GM21423 (cell line): Measurements from ENCODE around the gene NELFCD.
"Not testable (repeated sequence)": the region's sequence is repeated elsewhere in the genome, so short reads cannot be mapped to it uniquely, and the experiment has no call there.

ENCODE experiments used
- ATAC-seq: cut with Tn5 transposase; IDR thresholded peaks from one replicate; pipeline ENCODE4 v1.9.1; 2021; ENCODE audit warnings: mild to moderate bottlenecking, moderate library complexity; ENCODE audit not compliant: unreplicated experiment

The NELFCD gene

GRCh38 chr20:58971429-58971828, 9.6 kb upstream of the NELFCD start:
- no peak for ATAC-seq

- no peak for ATAC-seq
Measured at GRCh38 chr20:58973179-58973578, 7.9 kb upstream of the NELFCD start.

- ATAC-seq, result no peak
Measured at GRCh38 chr20:58973866-58974265, 7.2 kb upstream of the NELFCD start.

GRCh38 chr20:58975353-58975752, 5.7 kb upstream of the NELFCD start:
- ATAC-seq, result no peak

GRCh38 chr20:58976061-58976730, 4.9 kb upstream of the NELFCD start:
- ATAC-seq, result peak; percentile 35

GRCh38 chr20:58978351-58979190, 2.5 kb upstream of the NELFCD start:
- ATAC-seq, result no peak

GRCh38 chr20:58981628-58982364, 740 bp downstream of the NELFCD start:
- ATAC-seq, result peak; percentile 2

- ATAC-seq, result no peak
Measured at GRCh38 chr20:58982406-58983114, 1.5 kb downstream of the NELFCD start.

- not testable (repeated sequence) for ATAC-seq
Measured at GRCh38 chr20:58983115-58983468, 2.0 kb downstream of the NELFCD start.

- ATAC-seq, result no peak
Measured at GRCh38 chr20:58984691-58985090, 3.6 kb downstream of the NELFCD start.

GRCh38 chr20:58985656-58986055, 4.6 kb downstream of the NELFCD start:
- no peak for ATAC-seq

- no peak for ATAC-seq
Measured at GRCh38 chr20:58986286-58986967, 5.4 kb downstream of the NELFCD start.

GRCh38 chr20:58986968-58987517, 6.0 kb downstream of the NELFCD start:
- no peak for ATAC-seq

GRCh38 chr20:58987790-58988564, 6.9 kb downstream of the NELFCD start:
- no peak for ATAC-seq

- no peak for ATAC-seq
Measured at GRCh38 chr20:58988565-58988882, 7.5 kb downstream of the NELFCD start.

GRCh38 chr20:58989196-58989595, 8.1 kb downstream of the NELFCD start:
- ATAC-seq, result no peak

- no peak for ATAC-seq
Measured at GRCh38 chr20:58990651-58991445, 9.8 kb downstream of the NELFCD start.

- ATAC-seq, result no peak
Measured at GRCh38 chr20:58991715-58992114, 10.7 kb downstream of the NELFCD start.

- no peak for ATAC-seq
Measured at GRCh38 chr20:58992911-58993310, 11.9 kb downstream of the NELFCD start.
